ENCODE results near the gene DDC.
"Not testable (repeated sequence)": the region's sequence is repeated elsewhere in the genome, so short reads cannot be mapped to it uniquely, and the experiment has no call there.

The DDC gene

DNA sequence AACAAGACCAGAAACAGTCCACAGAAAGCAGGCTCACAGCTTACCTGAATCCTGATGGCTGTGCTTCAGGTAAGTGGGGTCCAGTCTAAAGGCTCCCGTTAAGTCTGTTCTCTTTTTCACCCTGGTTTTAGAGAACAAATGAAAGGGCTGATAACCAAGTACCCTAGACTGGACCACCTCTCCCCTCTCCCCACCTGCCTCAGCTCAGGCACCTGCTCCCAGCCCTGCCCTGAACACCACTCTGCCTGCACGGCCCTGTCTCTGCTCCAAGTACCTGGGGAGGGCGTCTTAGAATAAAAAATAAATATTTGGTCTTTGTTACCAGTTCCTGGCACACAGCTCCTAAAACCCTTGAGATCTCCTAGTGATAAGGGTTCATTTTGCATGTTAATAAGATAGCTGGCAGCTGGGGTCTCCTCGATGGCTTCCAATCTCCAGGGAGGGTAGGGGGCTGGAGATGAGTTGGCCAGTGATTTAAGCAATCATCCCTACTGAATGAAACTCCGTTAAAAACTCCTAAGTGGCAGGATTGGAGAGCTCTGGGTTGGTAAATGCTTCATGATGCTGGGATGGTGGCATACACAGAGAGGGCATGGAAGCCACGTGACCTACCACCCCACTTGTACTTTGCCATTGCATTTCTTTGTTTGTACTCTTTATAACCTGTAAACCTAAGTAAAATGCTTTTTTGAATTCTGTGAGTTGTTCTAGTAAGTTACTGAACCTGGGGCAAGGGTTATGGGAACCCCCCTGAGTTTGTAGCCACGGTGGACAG lies 85.3 kb downstream of the DDC start:
- DNase-seq = no peak

DNA sequence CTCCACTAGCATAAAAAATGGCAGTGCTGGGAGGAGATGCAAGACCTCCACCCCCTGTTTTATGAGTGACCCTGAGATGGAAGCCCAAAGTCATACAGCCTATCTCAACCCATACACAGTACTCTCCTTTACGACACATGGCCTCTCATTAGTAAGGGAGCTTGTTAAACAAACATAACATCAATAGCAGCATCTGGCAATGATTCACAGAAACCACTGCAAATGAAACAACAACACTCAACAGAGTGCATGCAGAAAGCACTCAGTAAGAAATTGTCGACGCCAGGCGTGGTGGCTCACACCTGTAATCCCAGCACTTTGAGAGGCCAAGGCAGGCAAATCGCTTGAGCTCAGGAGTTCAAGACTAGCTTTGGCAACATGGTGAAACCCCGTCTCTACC lies 87.6 kb downstream of the DDC start:
- no peak for DNase-seq

DNA sequence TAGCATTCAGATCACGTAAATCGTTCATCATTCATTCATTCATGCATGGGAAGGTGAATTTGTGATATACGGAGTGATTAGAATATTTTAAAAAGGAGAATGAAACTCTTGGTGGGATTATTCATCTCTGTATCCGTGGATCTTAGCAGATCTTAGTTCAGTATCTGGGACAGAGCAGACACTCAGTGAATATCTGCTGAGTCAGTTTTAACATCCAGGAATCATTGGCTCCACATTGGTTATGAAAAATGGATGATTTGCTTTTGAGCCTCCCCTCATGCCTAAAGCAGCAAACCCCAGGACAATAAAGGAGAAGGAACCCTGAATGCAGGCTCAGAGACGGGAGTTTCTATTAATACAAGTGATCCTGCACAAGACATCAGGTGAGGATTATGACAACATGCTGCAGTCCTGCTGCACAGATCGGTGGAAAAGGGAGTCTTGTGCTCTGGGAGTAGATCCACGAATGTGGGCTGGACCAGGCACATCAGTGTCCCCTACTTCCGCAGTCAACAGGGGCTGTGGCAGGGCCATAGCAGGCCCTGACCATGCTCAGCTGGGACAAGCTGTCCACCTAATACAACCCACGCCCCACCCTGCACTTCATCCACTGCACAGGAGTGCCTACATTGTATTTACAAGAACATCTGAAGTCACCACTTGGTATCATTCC lies 88.1 kb downstream of the DDC start:
- no peak for DNase-seq

DNA sequence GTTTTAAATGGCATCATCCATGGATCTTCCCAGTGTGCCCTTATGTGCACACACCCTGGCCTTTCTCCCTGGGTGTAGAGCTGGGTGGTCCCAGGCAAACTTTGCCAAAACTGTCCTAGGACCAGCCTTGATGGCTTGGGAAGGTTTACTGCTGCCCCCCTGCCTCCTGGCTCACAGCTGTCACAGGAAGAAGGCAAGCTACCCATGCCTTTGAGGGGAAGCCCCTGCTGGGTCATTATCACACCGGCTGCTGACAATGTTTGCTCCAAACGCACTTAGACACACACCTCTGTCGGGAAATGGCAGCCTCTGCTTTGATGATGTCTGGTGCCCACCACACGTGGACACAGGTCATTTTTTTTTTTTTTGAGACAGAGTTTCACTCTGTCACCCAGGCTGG lies 89.9 kb downstream of the DDC start:
- DNase-seq = no peak

DNA sequence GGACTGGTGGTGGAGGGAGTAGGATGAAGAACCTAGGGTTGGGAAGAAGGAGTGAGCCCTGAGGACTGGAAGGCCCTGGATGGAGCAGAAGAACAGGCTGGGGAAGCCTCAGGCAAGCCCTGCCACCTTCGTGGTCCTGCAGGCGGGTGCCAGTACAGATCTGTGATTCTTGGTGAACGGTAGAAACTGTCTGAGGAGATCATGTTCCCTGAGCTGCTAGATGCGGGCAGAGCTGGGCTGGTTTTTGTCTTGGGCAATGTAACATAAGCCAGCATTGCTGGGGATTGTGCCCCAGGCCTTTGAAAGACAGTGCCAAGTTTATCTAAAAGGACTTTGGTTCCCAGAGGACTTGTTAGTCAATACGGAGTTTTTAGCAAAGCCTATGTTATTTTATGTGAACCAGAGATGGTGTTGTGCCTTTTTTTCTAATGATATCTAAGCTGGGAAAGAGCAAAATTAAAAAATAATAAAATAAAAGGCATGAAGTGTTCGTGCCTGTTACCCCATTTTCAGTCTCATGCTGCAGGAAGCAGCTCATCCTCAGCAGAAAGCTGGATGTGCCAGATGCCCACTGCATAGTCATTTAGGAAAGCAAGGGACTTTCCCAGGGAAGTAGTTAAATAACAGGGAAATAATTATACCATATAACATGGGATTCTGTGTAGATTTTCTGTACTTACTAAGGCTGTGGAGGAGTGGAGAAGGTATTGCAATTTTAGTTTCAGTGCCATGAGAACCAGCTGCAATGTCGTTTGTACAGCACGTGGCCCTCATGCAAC lies 90.6 kb downstream of the DDC start:
- DNase-seq = no peak

DNA sequence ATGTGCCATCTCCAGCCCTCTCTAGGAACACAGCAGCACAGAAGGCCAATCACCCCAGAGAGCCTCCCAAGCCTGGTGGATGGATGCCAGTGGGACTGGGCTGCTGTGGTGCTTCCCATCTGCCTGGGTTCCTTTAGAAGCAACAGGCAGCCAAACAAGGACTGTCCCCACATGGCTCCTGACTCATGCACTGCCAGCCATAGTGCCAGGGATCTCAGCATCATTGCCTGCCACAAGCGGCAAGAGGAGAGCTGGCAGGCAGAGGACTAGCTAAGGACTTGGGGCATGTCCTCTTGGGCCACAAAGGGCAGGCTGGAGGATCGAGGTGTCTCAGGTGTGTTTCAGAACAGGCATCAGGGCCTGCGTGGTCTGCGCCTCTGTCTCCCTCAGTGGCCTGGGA lies 91.7 kb downstream of the DDC start:
- no peak for DNase-seq

DNA sequence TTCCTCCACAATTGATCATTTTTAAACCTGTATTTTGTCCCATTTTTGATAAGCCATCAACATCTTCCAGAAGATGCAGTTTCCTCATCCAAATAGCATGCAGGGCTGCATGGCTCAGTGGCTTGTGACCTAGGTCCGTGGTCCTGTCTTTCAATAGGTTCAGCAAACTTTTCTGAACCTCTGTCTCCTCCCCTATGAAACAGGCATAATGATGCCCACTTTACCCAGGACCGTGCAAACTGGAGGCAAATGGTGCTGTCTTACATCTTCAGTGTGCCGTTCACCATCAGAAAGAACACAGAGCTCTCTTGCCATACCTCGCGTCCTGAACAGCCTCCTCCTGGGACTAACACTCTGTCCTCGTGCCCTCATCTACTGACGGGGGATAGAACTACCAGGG lies 92.8 kb downstream of the DDC start:
- DNase-seq = no peak

DNA sequence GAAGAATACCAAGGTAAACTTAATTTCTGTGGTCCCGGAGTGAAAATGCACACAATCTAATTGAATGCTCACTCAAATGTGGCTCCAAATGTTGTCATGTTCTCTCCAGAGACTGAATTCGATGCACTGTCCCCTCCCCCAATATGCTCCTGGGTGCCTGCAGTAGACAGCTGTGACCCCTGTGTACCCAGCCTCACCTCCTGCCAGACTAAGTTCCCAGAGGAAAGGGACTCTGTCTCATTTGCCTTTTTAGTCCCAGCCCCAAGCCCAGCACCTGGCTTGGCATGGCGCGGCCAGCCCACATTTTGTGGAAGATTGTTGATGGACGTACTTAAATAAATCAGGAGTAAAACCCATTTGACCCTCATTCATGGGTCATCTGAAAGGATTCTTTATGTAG lies 93.2 kb downstream of the DDC start:
- no peak for DNase-seq

DNA sequence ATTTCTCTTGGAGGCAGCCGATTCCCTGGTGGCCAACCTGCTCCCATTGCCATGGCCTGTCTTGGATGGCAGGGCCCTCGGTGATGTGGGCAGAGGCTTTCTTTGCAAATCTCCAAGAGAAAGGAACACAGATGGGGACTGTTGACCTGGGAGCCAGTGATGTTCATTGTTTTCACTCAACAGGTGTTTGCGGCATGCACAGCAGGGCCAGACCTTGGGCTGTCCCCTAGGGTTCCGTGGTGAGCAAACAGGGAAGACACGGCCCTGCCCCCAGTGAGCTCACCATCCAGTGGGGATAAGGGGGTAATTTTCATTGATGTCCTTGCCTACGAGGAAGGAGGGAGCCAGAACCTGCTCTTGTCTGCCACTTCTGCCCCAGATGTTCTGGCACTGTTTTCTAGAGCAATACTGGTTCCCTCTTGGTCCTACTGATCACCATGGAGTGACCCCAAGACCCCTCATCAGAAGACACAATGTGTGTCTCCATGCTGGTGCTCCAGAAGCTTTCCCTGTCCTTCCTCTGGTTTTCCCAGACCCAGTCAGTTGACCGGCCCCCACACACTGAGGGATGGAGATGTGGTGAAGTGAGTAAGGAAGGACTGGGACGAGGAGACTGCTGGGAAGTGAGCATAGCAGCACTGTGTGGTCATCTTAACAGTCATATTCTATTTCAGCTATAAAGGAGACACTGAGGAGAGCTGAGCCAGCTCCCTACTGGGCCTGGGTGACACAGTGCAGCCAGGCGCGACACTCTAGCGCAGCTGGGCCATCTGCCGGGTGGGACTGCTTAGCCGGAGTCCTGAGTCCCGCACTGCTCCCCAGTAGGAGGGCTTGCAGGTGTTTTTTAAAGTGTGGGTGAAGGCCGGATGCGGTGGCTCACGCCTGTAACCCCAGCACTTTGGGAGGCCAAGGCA lies 94.7 kb downstream of the DDC start:
- no peak for DNase-seq

DNA sequence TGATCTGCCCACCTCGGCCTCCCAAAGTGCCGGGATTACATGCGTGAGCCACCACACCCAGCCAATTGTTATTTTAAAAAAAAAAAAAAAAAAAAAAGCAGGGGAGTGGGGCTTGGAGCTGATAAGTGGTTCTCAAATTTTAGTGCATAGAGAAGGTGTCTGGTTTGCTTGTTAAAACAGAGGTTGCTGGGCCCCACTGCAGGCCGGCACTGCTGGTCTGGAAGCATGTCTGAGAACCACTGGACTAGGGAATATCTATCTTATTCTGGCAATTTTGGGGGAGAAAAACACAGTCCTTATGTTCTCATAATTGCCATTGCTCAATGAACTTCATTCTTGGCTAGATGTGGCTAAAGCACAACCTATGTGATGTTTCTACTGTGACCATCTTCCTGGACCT lies 96.0 kb downstream of the DDC start:
- DNase-seq = no peak

DNA sequence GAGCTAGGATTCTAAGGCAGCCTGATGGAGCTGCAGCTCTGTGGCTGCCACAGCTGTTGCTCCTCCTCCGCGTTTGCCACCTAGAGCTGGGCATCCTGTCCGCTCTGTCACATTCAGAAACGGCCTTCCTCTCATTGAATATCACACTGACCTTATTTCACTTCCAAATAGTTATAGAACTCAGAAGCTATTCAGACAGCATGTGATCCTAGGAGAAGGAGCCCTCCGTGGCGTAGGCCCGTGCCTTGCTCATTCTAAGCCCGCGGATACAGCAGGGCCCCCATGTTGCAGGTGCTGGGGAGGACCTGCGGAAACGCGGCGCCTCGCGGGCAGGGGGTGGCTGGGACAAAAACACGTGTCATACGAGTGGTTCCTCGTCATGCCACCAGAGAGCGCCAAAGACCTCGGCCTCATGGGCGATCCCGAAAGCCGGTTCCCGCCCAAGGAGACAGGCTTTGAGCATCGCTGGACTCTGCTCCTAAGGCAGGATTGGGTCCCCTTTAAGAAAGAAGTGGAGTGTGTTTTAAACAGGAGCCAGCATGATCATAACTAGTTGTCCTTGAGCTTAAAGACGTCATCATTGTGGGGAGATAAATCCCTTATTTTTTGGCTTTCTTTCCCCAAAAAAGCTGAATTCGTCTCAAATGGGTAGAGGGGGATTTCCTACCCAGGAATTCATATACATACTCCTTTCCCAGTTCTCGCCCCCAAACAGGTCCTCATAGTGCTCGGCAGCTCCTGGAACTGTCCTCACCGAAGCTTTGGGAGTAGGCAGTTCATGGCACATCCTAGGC lies 97.2 kb downstream of the DDC start:
- peak; percentile 74 for DNase-seq

DNA sequence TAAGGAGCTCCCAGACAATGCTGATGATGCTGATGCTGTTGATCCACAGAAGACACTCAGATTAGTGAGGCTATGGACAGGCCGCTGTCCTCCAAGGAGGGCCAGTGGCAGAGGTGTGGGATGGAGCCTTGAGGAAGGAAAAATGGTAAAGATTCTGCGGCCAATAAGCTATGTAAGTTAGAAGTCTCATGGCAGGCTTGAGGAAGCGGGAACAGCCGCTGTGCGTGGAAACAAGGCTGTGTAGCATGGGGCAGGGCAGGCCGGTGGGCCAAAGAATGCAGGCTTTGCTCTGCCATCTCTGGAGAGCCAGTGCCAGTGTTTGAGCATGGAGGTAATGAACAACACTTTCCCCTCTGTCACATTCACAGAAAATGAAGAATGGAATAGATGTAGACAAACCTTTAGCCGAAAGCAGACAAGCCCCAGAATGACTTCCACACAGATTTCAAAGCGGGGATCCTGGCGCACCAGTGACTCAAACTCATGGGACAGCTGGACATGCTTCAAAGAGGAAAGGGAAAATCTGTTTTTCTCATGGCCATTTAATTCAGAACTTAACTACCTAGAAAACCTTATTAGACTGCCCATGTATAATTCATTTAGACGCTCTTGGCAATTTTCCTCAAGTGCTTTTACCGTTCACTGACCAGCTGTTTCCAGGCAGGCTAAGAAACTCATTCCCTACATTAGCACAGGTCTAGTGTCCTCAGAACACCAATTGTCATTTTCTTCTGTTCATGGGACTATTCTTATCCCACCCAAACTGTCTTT lies 98.2 kb downstream of the DDC start:
- no peak for DNase-seq

DNA sequence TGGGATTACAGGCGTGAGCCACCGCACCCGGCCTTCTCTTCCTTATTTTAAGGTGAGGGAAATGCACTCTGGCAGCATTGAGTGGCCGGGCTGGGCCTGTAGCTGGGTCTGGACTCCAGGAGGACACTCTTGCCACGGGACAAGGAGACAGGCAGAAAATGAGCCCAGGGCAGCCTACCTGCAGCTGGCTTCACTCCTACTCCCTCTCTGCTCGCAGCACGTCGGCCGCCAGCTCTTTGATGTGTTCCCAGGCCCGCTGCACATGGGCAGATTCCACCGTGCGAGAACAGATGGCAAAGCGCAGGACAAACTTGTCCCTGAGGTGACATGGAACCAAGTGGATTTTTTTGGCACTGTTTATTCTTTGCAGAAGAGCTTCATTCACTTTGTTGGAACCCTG lies 102.2 kb downstream of the DDC start:
- no peak for DNase-seq

DNA sequence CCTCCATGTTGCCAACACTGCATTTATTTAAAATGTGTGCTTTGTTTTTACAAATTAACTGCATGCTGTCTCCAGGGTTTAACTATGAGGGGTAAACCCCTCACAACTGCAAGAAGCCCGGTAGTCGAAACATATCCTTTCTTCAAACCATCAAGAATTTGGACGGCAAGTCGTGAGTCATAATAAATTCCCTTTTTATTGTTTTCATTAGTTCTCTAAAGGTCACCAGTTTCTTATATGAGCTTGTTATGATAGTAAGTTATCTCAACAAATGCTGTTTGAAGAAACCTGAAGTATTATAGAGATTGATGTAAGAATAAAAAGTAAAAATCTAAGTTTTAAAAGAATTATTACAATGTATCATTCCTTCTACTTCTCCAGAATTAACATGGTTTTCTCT lies 102.8 kb downstream of the DDC start:
- no peak for DNase-seq

DNA sequence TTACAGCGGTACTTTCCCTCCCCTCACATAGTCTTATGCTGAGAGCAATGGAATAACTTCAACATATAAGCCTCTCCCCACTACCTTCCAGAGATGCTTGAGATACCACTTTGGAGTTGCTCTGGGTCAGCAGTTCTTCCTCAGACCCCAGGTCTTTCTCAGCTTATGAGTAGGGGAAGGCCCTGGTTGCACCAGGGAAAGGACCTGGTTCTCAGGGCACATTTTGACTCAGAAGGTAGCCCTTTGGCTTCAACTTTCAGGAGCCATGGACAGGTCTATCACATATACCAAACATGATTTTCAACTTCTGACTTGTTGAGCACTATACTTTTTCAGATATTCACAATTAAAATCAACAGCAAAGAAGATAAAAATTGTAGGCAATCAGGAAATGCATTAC lies 103.5 kb downstream of the DDC start:
- DNase-seq = no peak

DNA sequence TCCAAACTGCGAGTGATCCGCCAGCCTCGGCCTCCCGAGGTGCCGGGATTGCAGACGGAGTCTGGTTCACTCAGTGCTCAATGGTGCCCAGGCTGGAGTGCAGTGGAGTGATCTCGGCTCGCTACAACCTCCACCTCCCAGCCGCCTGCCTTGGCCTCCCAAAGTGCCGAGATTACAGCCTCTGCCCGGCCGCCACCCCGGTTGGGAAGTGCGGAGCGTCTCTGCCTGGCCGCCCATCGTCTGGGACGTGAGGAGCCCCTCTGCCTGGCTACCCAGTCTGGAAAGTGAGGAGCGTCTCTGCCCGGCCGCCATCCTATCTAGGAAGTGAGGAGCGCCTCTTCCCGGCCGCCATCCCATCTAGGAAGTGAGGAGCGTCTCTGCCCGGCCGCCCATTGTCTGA lies 106.0 kb downstream of the DDC start:
- DNase-seq = not testable (repeated sequence)

DNA sequence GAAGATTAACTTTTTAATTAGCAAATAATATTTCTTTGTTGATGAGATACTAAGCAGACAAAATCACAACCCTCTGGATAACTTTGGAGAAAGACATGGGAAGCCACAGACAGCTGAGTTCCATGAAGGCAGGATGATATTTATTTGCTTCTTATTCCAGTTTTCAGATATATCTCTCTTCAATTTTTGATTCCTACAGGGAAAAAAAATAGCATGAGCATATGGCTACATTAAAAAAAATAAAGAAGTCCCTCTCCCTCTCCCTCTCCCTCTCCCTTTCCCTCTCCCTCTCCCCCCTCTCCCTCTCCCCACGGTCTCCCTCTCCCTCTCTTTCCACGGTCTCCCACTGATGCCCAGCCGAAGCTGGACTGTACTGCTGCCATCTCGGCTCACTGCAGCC lies 106.6 kb downstream of the DDC start:
- not testable (repeated sequence) for DNase-seq

DNA sequence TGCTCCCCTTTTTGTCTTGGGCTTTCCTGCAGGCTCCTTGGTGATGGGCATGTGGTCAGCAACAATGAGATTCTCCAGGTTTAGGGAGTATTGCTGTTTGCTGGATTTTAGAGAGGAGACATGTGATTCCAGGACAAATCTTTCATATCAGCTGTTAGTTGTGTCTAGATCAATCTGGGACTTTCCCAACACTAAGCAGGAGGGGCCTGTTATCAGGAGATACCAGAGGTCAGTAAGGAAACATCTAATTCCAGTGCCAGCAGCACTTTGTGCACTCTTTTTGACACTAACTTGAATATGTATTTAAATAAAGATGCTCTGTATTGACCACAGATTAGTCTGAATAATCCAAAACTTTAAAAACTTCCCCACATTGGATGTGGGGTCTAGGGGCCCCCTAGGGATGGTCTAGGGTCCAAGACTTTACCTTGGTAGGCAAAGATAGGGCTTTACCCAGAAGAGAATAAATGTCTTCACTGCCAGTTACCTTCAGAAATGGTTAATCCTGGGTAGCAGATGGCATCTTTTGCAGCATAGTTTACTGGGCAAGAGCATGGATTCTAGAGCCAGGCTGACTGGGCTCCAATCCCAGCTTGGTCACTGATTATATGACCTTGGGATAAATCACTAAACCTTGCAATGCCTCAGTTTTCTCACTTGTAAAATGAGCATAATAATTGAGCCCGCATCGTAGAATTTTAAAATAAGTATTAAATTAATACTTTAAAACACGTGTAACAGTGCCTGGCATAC lies 108.7 kb downstream of the DDC start:
- no peak for DNase-seq

DNA sequence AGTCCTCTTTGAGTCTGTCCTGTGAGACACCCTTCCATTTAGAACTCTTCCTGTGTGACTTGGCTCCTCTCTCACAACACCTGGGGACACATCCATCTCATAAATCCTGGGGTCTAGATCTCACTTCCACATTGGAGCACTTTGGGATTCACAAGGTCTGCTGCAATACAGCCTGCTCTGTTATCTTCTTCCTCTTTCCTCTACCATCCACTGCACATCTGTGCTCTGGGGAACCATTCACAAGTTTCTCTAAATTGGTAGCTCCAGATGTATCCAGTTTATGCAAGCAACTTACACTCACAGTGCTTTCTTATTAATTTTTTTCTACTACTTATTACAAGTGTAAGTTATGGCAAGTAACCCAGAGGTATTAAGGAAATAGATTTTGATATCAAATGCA lies 109.5 kb downstream of the DDC start:
- DNase-seq = no peak

DNA sequence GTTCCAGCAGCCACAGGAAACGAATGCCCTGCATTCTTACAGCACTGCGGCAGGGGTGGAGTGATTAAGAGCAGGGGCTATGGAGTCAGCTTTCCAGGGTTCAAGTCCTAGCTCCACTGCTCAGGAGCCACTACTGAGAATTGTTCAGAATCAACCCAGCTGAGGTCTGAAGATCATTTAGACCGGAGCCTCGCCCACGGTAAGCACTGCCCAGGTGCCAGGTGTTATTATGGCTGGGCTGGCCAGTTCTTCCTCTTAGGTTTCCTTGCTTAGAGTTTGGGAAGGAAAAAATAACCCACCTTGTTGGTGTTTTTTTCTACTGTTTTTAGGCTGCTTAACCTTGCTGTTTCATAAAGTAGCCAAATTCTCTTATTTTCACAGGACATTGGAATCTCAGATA lies 110.2 kb downstream of the DDC start:
- no peak for DNase-seq
